ENCODE data around the gene EXOC3L1.

DNA sequence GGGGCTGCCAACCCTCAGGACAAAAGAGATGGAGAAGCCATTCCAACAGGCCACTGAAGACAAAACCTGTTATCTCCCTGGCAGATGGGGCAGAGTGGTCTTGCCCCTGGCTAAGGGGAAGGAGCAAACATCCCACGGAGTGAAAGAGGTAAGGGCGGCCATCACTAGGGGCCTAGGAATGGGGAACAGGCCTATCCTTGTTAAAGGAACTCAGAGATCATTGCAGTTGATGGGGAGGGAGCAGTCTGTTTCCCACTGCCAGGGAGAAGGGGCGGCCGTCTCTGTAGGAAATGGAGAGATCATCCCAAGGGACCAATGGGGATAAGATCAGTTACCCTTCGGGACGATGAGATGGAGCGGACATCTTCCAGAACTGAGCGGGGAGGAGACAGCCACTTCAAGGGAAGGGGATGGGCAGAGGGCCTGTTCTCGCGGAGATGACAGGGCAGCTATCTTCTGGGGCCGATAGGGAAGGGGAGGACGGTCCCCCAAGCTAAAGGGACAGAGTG, 36.4 kb upstream of the EXOC3L1 start:
- TF ChIP-seq GATA2 (IDR thresholded peaks at IDR 0.05; ENCODE audit: low read depth, low read length) (no peak), GATA3 (IDR thresholded peaks at IDR 0.05; ENCODE audit: low read depth, low read length) (no peak)
